Renal cortex interstitium (tissue), 3 donors: ENCODE data around the gene COA6. TPM values are rescaled to one million over a fixed set of nuclear protein-coding genes. Genes with fewer than 3 reads are reported as not detected.

ENCODE experiments used
- polyA plus RNA-seq, 3 donors: library from polyadenylated mRNA; unstranded; fragments of 120-200 nt; gene quantifications; one replicate each; pipeline ENCODE4 v1.2.1, GENCODE V29; 2013; ENCODE audit not compliant: insufficient read length in 3 of 3

Gene COA6
- polyA plus RNA-seq, 3 donors = 34.2 to 36.0 (median 34.6) TPM

Other genes starting within 250 kb of the COA6 start
- 10 to 100 TPM; 45.9 to 94.9 (median 60.7) TPM for gene TARBP1, start 105.7 kb downstream of the COA6 start, polyA plus RNA-seq
- 100 to 1,000 TPM; 144 to 171 (median 166) TPM for gene IRF2BP2, start 236.7 kb downstream of the COA6 start, polyA plus RNA-seq